C4-2B (cell line): ENCODE results near the gene PDCD1.

Experiments used
- H3K27ac ChIP-seq: fragments of 450-650 bp; 2 replicates; pipeline ENCODE4 v1.5.1; 2017
- CTCF ChIP-seq: fragments of 450-650 bp; conservative IDR thresholded peaks from 2 replicates; pipeline ENCODE4 v1.5.1; 2017; ENCODE audit warnings: mild to moderate bottlenecking
- ZFX ChIP-seq: fragments of 450-650 bp; IDR thresholded peaks from 2 replicates; pipeline ENCODE4 v1.6.1; 2017

The PDCD1 gene

GRCh38 chr2:241874277-241874925 lies 15.7 kb upstream of the PDCD1 start:
- TF ChIP-seq CTCF (no peak), ZFX (no peak)
- H3K27ac ChIP-seq: no peak overlapping the region

- H3K27ac ChIP-seq: no peak overlapping the region
- TF ChIP-seq ZFX (no peak), CTCF (no peak)
Observed at GRCh38 chr2:241873803-241874110, 15.1 kb upstream of the PDCD1 start.

- no peak for TF ChIP-seq ZFX
- no peak for TF ChIP-seq CTCF
- H3K27ac ChIP-seq: no peak overlapping the region
Observed at GRCh38 chr2:241873081-241873802, 14.5 kb upstream of the PDCD1 start.

GRCh38 chr2:241872313-241872642 lies 13.6 kb upstream of the PDCD1 start:
- H3K27ac ChIP-seq: no peak overlapping the region
- TF ChIP-seq CTCF (no peak), ZFX (no peak)

- no peak for TF ChIP-seq ZFX
- no peak overlapping the region for H3K27ac ChIP-seq
Observed at GRCh38 chr2:241871538-241872312, 13.0 kb upstream of the PDCD1 start.

GRCh38 chr2:241870611-241871537 lies 12.2 kb upstream of the PDCD1 start:
- H3K27ac ChIP-seq: no peak overlapping the region
- no peak for TF ChIP-seq CTCF
- no peak for TF ChIP-seq ZFX

GRCh38 chr2:241870081-241870541 lies 11.4 kb upstream of the PDCD1 start:
- no peak for TF ChIP-seq ZFX
- no peak for TF ChIP-seq CTCF
- H3K27ac ChIP-seq: no peak overlapping the region
